Smooth muscle cell (in vitro differentiated cells): Measurements from ENCODE around the gene ISG20L2. TPM values are rescaled to one million over a fixed set of nuclear protein-coding genes. Genes with fewer than 3 reads are reported as not detected.

ENCODE experiments used
- DNase-seq: peaks from one replicate; lab custom pipeline; 2025; ENCODE audit not compliant: unreplicated experiment; lab: John Stamatoyannopoulos, UW
- H2AFZ ChIP-seq: fragments of 200-600 bp; sonication (generic); 2 replicates; pipeline ENCODE4 v1.6.0; 2016; ENCODE audit warnings: antibody characterized with exemption, low read depth, mild to moderate bottlenecking
- H3F3A ChIP-seq: fragments of 200-600 bp; sonication (generic); 2 replicates; pipeline ENCODE4 v1.6.0; 2017; ENCODE audit warnings: antibody characterized with exemption, low read depth
- H3K27ac ChIP-seq: fragments of 200-600 bp; sonication (generic); 2 replicates; pipeline ENCODE4 v1.5.1; 2016; ENCODE audit warnings: low read depth, mild to moderate bottlenecking
- H3K27me3 ChIP-seq: fragments of 200-600 bp; sonication (generic); 2 replicates; pipeline ENCODE4 v1.6.1; 2016; ENCODE audit warnings: low read depth, mild to moderate bottlenecking
- H3K36me3 ChIP-seq: fragments of 200-600 bp; sonication (generic); 2 replicates; pipeline ENCODE4 v1.5.1; 2016; ENCODE audit warnings: low read depth
- H3K4me1 ChIP-seq: fragments of 200-600 bp; sonication (generic); 2 replicates; pipeline ENCODE4 v1.5.1; 2016; ENCODE audit warnings: low read depth
- H3K4me2 ChIP-seq: fragments of 200-600 bp; sonication (generic); 2 replicates; pipeline ENCODE4 v1.6.0; 2016; ENCODE audit warnings: mild to moderate bottlenecking
- H3K4me3 ChIP-seq: fragments of 200-600 bp; sonication (generic); 2 replicates; pipeline ENCODE4 v1.5.1; 2016; ENCODE audit warnings: mild to moderate bottlenecking
- H3K79me2 ChIP-seq: fragments of 200-600 bp; sonication (generic); 2 replicates; pipeline ENCODE4 v1.6.0; 2016; ENCODE audit warnings: low read depth, mild to moderate bottlenecking
- H3K9ac ChIP-seq: fragments of 200-600 bp; sonication (generic); 2 replicates; pipeline ENCODE4 v1.6.0; 2016; ENCODE audit warnings: low read depth
- H3K9me3 ChIP-seq: fragments of 200-600 bp; sonication (generic); replicated peaks from 2 replicates; pipeline ENCODE4 v1.5.1; 2016; ENCODE audit warnings: low read depth
- H4K20me1 ChIP-seq: fragments of 200-600 bp; sonication (generic); 2 replicates; pipeline ENCODE4 v1.6.0; 2016; ENCODE audit warnings: low read depth
- WGBS: methylation state at CpG from one replicate; pipeline ENCODE4 v1.1.7; 2016; ENCODE audit warnings: low lambda C conversion rate; 5-methylcytosine and 5-hydroxymethylcytosine counted together
- polyA plus RNA-seq: library from polyadenylated mRNA; unstranded; fragments of >200 nt; fragmentation: Nextera tagmentation; extraction: Ambion mirVana; gene quantifications from 2 replicates; pipeline ENCODE4 v1.2.1, GENCODE V29; 2016
- total RNA-seq: library from RNA; depleted of rRNA; stranded (reverse); fragments of >200 nt; gene quantifications from 2 replicates; pipeline ENCODE4 v1.2.3, GENCODE V29; 2014
- TF ChIP-seq, protein P1 (sequence below): fragments of 200-600 bp; sonication (generic); IDR thresholded peaks from 2 replicates; pipeline ENCODE4 v1.5.1; 2017; ENCODE audit warnings: borderline replicate concordance, mild to moderate bottlenecking, antibody characterized with exemption; ENCODE audit not compliant: insufficient read depth, poor library complexity, severe bottlenecking

Gene ISG20L2, protein sequence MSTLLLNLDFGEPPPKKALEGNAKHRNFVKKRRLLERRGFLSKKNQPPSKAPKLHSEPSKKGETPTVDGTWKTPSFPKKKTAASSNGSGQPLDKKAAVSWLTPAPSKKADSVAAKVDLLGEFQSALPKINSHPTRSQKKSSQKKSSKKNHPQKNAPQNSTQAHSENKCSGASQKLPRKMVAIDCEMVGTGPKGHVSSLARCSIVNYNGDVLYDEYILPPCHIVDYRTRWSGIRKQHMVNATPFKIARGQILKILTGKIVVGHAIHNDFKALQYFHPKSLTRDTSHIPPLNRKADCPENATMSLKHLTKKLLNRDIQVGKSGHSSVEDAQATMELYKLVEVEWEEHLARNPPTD
- total RNA-seq = 13.8 and 20.3 TPM in 2 replicates
- 17.4 and 19.2 TPM in 2 replicates for polyA plus RNA-seq

DNA sequence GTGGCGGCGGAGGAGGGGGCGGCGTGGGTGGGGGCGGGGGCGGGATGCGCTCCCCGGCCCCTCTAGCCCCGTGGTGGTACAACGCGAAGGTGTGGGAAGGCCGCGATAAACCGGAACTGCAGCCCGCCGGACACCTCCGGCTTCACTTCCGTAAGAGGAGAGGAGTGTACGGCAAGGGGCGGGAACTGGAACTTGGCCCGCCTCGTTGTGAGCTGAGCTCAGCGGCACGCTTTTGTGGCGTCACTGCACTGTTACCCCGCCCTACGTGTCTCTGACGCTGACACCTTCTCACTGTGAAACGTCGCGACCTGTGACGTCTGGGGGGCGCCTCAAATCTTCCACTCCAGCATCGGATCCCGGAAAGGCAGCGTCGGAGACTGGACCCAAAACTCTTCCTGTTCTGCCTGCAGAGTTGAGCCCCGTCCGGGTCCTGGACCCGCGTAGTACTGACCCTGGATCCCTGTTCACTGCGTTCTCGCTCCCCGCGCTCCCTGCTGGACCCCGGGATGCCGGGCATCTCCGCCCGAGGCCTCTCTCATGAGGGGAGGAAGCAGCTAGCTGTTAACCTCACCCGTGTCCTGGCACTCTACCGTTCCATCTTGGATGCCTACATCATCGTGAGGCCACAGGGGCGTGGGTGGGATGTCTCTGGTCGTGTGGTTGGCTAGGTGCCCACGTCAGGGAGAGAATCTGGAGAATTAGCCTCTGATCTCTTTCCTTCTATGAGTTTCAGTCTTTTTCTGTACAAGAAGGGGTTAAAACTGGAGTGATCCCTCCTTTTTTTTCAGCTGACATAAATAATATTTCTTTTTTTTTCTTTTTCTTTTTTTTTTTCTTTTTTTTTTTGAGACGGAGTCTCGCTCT, at the start of gene ISG20L2:
Gene ISG20L2 (minus strand): TSS at position 168 of the 864 bp plus-strand sequence. CDS start 1,114 bp downstream, outside the sequence.
- Histone ChIP-seq H3K27me3 (no peaks in the 10 kb centered on the region), H3K4me2 (peak within 1 kb of the TSS; percentile 97), H3K79me2 (peaks cover 46% of the 10 kb centered on the region), H3K4me1 (peaks cover 31% of the 10 kb centered on the region), H3F3A (peaks cover 6% of the 10 kb centered on the region), H3K36me3 (no peaks in the 10 kb centered on the region), H2AFZ (peak within 1 kb of the TSS; percentile 83), H4K20me1 (peaks cover 39% of the 10 kb centered on the region), H3K4me3 (peak within 1 kb of the TSS; percentile 88), H3K27ac (peak within 1 kb of the TSS; percentile 99), H3K9ac (peak within 1 kb of the TSS; percentile 99), H3K9me3 (no peaks in the 10 kb centered on the region)
- TF ChIP-seq, protein P1, sequence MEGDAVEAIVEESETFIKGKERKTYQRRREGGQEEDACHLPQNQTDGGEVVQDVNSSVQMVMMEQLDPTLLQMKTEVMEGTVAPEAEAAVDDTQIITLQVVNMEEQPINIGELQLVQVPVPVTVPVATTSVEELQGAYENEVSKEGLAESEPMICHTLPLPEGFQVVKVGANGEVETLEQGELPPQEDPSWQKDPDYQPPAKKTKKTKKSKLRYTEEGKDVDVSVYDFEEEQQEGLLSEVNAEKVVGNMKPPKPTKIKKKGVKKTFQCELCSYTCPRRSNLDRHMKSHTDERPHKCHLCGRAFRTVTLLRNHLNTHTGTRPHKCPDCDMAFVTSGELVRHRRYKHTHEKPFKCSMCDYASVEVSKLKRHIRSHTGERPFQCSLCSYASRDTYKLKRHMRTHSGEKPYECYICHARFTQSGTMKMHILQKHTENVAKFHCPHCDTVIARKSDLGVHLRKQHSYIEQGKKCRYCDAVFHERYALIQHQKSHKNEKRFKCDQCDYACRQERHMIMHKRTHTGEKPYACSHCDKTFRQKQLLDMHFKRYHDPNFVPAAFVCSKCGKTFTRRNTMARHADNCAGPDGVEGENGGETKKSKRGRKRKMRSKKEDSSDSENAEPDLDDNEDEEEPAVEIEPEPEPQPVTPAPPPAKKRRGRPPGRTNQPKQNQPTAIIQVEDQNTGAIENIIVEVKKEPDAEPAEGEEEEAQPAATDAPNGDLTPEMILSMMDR = no peak
- WGBS = 4% methylated on average over 53 of the region's 57 CpGs
- peak; percentile 81 for DNase-seq

DNA sequence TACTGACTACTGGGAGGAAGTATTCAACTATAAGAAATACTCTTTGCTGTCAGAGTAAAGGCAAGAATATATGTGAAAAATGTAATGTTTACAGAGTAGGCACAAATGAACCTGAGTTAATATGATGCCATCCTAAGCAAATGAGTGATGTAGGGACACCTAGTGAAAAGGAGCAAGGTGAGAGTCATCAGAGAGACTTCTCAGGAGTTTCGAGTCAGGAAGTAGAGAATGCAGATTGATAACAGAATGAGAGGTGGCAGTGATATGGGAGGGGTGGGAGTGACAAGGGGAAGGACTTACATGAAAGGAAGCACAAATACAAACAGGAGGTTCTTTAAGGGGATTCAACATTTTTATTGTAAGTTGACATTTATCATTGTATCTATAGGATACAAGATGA, 49.0 kb upstream of the ISG20L2 start:
- TF ChIP-seq, protein P1 = no peak
- no peak overlapping the region for H2AFZ ChIP-seq
- H3K4me1 ChIP-seq = peaks cover under 1% of the 10 kb centered on the region
- H3K9me3 ChIP-seq = no peaks in the 10 kb centered on the region
- H3K4me3 ChIP-seq = no peak overlapping the region
- no peak overlapping the region for H3K9ac ChIP-seq
- DNase-seq = no peak
- H3K79me2 ChIP-seq = peaks cover 96% of the 10 kb centered on the region
- peaks cover 95% of the 10 kb centered on the region for H4K20me1 ChIP-seq
- peaks cover 16% of the 10 kb centered on the region for H3F3A ChIP-seq
- 72% methylated on average over 1 of the region's 1 CpG for WGBS
- no peaks in the 10 kb centered on the region for H3K36me3 ChIP-seq
- peak overlapping the region; percentile 13 for H3K27ac ChIP-seq
- H3K4me2 ChIP-seq = peak overlapping the region; percentile 2
- H3K27me3 ChIP-seq = no peaks in the 10 kb centered on the region

DNA sequence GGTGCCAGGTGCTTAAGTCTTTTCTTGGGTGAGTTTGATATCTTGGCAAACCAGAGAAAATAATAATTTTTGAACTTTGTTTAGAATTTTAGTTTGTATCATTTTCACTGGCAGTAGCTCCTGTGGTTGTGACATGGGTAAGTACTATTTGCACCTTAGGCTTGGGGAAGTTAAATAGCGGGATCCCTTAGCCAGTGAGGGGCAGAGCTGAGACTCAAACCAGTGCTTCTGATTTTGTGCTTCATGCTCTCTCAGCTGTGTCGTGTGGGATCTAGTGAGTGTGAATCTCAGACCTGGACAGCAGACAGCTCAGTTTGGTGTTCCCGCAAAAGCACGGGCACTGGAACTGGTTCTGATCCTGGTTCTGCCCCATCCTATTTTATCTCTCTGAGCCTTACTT, 48.4 kb upstream of the ISG20L2 start:
- Histone ChIP-seq H3K36me3 (no peaks in the 10 kb centered on the region), H3K9me3 (no peaks in the 10 kb centered on the region), H3K4me3 (no peak overlapping the region), H3K27me3 (no peaks in the 10 kb centered on the region), H3F3A (peaks cover 16% of the 10 kb centered on the region), H3K79me2 (peaks cover 96% of the 10 kb centered on the region), H2AFZ (no peak overlapping the region), H3K9ac (no peak overlapping the region), H3K27ac (peak overlapping the region; percentile 13), H3K4me2 (peak overlapping the region; percentile 2), H4K20me1 (peaks cover 95% of the 10 kb centered on the region), H3K4me1 (peaks cover 5% of the 10 kb centered on the region)
- 47% methylated on average over 4 of the region's 4 CpGs for WGBS
- TF ChIP-seq, protein P1 = no peak
- no peak for DNase-seq
